Measurements from ENCODE around the gene PI4K2A. TPM values are rescaled to one million over a fixed set of nuclear protein-coding genes. Genes with fewer than 3 reads are reported as not detected.

PI4K2A gene
- total and polyA plus RNA-seq, 2 of the 13 experiments (the other 11 are each of a cell fraction or from before 2014, with no cell fraction given), result 10.9 to 14.3 TPM

DNA sequence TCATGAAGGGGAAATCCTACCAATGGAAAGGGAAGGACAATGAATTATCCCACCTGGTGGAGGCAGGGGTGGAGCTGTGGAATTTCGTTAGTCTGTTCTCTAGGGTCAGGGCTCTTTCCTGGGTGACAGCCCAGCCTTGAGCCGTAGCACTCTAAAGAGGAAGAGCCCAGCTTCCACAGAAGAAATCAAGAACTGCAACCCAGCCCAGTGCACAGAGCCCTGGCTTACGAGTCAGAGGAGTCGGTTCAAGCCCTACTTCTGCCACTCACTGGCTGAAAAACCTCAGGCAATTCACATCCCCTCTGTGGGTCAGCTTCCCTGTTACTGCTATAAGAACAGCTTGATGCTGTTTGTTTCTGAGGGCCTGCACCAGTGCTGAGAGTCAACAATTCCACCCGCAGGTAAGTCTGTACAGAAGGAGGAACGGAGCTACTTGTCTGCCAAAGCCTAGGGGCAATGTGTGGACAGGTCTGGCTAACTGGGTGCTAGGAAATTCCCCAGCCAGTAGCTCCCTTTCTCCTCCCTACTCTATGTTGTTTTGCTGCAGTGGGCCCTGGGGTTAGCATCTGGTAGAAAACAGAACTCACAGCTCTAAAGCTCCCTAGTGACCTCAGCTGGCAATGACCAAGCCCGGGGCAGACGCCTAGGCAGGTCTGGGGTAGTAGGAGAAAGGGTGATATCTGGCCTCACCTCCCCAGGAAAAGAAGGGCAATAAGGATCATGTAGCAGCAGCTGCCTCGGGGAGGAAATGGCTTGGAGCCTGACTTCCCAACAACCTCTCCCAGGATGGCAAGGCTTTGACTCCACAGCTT is 43.3 kb downstream of the PI4K2A start (continued):
- TF ChIP-seq, protein P1, sequence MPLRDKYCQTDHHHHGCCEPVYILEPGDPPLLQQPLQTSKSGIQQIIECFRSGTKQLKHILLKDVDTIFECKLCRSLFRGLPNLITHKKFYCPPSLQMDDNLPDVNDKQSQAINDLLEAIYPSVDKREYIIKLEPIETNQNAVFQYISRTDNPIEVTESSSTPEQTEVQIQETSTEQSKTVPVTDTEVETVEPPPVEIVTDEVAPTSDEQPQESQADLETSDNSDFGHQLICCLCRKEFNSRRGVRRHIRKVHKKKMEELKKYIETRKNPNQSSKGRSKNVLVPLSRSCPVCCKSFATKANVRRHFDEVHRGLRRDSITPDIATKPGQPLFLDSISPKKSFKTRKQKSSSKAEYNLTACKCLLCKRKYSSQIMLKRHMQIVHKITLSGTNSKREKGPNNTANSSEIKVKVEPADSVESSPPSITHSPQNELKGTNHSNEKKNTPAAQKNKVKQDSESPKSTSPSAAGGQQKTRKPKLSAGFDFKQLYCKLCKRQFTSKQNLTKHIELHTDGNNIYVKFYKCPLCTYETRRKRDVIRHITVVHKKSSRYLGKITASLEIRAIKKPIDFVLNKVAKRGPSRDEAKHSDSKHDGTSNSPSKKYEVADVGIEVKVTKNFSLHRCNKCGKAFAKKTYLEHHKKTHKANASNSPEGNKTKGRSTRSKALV (CRISPR knock-in tag; IDR thresholded peaks at IDR 0.05), result no peak
- TF ChIP-seq ZNF563 (CRISPR knock-in tag; IDR thresholded peaks at IDR 0.05) (0 out of 2 replicates have a peak, but pooled peaks have one; percentile 30), ZNF772 (CRISPR knock-in tag; IDR thresholded peaks at IDR 0.05) (no peak), ZNF101 (CRISPR knock-in tag; IDR thresholded peaks at IDR 0.05; ENCODE audit: borderline replicate concordance, low read depth) (no peak), MXI1 (IDR thresholded peaks at IDR 0.05; ENCODE audit: borderline replicate concordance, low read depth, low read length) (no peak), NCOR1 (IDR thresholded peaks at IDR 0.05; ENCODE audit: borderline replicate concordance, low read length) (no peak), SNAPC2 (CRISPR knock-in tag; IDR thresholded peaks at IDR 0.05) (0 out of 2 replicates have a peak, but pooled peaks have one; percentile 9), MED8 (CRISPR knock-in tag; IDR thresholded peaks at IDR 0.05; ENCODE audit: insufficient replicate concordance) (peak; percentile 55), RBFOX2 (IDR thresholded peaks at IDR 0.05; ENCODE audit: low read depth, low read length) (peak; percentile 30; the same call in 1 of the 2 replicates), ZNF709 (CRISPR knock-in tag; IDR thresholded peaks at IDR 0.05) (no peak), ZBTB21 (CRISPR knock-in tag; IDR thresholded peaks at IDR 0.05) (no peak), HNRNPLL (IDR thresholded peaks at IDR 0.05; ENCODE audit: low read depth, low read length, poor library complexity, severe bottlenecking) (no peak), ZNF333 (CRISPR knock-in tag; IDR thresholded peaks at IDR 0.05; ENCODE audit: borderline replicate concordance) (0 out of 2 replicates have a peak, but pooled peaks have one; percentile 43), ZNF776 (CRISPR knock-in tag; IDR thresholded peaks at IDR 0.05) (0 out of 2 replicates have a peak, but pooled peaks have one; percentile 56)
- TF ChIP-seq, protein P2, sequence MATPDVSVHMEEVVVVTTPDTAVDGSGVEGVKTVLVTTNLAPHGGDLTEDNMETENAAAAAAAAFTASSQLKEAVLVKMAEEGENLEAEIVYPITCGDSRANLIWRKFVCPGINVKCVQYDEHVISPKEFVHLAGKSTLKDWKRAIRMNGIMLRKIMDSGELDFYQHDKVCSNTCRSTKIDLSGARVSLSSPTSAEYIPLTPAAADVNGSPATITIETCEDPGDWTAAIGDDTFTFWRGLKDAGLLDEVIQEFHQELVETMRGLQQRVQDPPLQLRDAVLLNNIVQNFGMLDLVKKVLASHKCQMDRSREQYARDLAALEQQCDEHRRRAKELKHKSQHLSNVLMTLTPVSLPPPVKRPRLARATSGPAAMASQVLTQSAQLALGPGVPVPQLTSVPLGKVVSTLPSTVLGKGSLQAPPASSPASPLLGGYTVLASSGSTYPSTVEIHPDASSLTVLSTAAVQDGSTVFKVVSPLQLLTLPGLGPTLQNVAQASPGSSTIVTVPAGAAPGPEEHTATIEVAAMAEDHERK (CRISPR knock-in tag; IDR thresholded peaks at IDR 0.05; ENCODE audit: low read depth), result no peak
- TF ChIP-seq, protein P3, sequence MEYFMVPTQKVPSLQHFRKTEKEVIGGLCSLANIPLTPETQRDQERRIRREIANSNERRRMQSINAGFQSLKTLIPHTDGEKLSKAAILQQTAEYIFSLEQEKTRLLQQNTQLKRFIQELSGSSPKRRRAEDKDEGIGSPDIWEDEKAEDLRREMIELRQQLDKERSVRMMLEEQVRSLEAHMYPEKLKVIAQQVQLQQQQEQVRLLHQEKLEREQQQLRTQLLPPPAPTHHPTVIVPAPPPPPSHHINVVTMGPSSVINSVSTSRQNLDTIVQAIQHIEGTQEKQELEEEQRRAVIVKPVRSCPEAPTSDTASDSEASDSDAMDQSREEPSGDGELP (IDR thresholded peaks at IDR 0.05; ENCODE audit: borderline replicate concordance, low read depth), result peak; percentile 33; the same call in 1 of the 2 replicates
- TF ChIP-seq, protein P4, sequence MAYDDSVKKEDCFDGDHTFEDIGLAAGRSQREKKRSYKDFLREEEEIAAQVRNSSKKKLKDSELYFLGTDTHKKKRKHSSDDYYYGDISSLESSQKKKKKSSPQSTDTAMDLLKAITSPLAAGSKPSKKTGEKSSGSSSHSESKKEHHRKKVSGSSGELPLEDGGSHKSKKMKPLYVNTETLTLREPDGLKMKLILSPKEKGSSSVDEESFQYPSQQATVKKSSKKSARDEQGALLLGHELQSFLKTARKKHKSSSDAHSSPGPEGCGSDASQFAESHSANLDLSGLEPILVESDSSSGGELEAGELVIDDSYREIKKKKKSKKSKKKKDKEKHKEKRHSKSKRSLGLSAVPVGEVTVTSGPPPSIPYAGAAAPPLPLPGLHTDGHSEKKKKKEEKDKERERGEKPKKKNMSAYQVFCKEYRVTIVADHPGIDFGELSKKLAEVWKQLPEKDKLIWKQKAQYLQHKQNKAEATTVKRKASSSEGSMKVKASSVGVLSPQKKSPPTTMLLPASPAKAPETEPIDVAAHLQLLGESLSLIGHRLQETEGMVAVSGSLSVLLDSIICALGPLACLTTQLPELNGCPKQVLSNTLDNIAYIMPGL (CRISPR knock-in tag; IDR thresholded peaks at IDR 0.05; ENCODE audit: borderline replicate concordance in 1 of 2, low read depth in 1 of 2), result peak in 1 of 2 experiments; percentile 8; a peak in 1 of 4 replicates
- TF ChIP-seq, protein P5, sequence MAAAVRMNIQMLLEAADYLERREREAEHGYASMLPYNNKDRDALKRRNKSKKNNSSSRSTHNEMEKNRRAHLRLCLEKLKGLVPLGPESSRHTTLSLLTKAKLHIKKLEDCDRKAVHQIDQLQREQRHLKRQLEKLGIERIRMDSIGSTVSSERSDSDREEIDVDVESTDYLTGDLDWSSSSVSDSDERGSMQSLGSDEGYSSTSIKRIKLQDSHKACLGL (CRISPR knock-in tag; IDR thresholded peaks at IDR 0.05), result peak; percentile 45
- TF ChIP-seq, protein P6, sequence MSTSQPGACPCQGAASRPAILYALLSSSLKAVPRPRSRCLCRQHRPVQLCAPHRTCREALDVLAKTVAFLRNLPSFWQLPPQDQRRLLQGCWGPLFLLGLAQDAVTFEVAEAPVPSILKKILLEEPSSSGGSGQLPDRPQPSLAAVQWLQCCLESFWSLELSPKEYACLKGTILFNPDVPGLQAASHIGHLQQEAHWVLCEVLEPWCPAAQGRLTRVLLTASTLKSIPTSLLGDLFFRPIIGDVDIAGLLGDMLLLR (CRISPR knock-in tag; IDR thresholded peaks at IDR 0.05), result 0 out of 2 replicates have a peak, but pooled peaks have one; percentile 44
